NOMO-1 treated with DMSO at 0.1 percent for 48 hours (cell line): ENCODE data around the gene TMEM182.

Source experiments
- DNase-seq: peaks from one replicate; lab custom pipeline; 2025; ENCODE audit not compliant: unreplicated experiment; lab: John Stamatoyannopoulos, UW

Gene TMEM182

DNA sequence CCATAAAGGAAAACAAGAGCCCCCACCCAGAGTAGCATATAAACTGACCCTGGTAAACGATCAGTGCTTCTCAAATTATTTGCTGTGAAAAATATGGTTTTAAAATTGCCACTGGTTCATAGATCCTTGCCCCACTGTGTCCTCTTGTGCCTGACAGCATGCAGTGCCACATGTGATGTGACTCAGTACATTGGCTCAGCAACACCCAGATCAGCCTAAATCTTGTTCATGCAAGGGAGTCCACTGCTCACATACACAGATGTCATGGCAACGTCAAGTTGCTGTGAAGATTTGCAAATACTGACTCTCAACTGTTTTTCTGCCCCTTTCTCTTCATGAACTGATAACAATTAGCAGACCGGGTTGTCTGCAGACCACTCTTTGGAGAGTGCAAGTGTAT lies 91.0 kb downstream of the TMEM182 start:
- DNase-seq = no peak
